Measurements from ENCODE around the gene RNF32.
"Not testable (repeated sequence)": the region's sequence is repeated elsewhere in the genome, so short reads cannot be mapped to it uniquely, and the experiment has no call there.

RNF32 gene

DNA sequence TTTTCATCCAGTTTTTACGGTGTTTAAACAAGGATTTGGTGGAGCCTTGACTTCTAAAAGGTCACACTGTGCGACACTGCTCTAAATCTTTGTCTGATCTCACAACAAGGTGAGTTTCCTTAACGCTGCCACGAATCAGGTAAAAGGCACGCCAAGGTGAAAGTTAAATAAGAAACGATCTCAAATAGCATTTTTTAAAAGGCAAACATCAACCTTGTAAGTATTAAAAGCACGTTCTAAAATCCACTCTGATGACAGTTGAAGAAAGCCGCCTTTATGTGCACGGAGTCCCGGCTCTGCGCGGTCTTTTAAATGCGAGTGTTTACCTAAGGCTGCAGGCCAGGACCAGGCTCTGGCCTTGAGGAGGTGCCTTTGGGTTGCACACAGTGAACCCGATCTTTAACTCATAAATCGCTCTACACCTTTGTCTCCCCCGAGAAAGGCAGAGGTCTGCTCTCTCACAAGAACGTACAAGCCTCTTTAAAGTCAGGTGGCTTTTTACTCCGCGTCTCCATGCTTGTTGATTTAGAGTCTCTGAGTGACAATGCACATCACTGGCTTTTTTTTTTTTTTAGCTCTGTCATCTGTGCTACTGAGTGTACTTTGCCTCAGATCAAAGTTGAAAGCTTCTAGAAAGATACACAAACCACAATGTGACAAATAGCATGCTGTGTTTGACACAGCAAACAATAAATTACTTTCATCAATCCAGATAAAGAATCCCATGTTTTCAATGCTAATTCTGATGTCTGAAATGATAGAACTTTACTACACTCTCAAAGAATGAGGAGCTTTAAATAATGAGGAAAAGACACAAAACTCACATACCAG, 25.9 kb upstream of the RNF32 start:
- DNase-seq (ENCODE audit: low spot score), result no peak

DNA sequence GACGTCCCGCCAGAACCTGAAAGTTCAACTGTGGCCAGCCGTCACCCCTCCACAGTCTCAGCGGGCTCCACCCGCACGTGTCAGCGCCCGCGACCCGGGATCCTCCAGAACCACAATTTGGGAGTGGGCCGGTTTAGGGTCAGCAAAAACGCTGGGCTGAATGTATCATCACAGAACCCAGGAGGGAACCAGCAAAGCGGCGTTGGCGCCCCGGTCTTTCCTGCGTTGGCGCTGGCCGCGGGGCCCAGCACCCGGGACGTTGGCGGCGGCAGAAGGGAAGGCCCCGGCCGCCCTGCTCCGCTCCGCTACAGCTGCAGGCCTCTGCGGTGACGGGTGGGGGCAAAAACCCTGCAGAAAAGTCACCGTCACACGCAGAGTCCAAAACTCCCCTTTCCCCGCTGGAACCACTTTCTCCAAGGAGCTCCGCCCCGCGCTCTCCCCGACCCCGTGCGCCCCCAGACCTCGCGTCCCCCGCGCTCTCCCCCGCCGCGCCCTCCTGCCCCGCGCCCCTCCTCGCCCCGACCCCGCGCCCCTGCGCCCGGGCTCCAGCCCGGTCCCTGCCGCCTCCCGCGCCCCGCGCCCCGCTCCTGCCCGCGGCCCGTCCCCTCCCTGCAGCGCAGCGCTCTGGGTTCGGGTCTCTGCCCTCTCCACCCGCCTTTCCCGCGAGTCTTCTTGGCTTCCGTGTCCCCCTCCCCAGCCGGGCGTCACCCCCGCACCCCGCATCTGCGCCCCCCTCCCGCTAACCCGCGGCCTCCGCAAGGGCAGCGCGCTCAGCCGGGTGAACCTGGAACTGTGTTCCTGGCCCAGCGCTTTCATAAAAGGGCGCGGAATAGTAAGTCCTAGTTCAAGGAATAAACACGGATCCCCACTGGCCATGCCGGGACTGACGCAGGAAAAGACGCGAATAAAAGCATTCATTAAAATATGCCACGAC, 24.0 kb upstream of the RNF32 start:
- DNase-seq (ENCODE audit: low spot score), result no peak

DNA sequence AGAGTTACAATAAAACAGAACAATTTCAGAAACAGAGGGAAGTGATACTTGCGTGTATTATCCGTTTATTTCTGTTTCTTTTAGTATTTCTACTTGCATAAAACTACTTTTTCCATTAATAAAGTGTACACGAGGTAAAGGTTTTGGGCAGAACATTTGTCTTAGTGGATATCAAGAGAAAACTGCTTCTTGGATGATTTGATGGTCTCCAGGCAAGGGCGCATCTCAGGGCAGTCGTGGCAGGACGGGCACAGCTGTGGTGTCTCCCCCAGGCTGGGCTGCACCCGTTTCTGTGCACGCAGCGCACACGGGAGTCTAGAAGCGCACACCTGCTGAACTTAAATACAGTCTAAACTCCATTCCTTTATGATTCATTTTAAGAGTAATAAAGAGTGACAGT, 23.4 kb upstream of the RNF32 start:
- no peak for DNase-seq (ENCODE audit: low spot score)

DNA sequence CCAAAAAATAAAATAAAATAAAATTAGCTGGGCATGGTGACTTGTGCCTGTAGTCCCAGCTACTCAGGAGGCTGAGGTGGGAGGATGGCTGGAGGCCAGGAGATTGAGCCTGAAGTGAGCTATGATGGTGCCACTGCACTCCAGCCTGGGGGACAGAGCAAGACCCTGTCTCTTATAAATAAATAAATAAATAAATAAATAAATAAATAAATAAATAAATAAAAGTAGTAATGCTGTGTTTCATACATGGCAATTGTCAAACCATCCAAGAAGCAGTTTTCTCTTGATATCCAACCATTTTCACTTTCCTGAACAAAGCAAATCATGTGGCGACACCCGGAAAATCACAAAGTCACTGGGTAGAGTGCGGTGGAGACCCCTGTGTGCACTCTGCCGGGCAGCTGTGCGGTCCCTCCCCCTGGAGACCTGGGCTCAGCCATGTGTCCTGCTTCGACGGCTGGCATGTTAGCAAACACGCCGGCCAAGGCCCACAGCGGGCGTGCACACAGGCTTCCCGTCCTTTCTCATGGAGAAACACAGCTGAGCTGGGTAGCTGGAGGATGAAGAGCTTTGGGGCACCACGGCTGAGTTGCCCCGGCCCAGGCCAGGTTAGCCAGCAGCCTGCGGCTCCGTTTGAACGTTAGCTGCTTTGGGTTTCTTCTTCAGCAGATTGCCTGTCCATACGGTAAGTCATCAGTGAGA, 22.3 kb upstream of the RNF32 start:
- DNase-seq (ENCODE audit: low spot score), result no peak

DNA sequence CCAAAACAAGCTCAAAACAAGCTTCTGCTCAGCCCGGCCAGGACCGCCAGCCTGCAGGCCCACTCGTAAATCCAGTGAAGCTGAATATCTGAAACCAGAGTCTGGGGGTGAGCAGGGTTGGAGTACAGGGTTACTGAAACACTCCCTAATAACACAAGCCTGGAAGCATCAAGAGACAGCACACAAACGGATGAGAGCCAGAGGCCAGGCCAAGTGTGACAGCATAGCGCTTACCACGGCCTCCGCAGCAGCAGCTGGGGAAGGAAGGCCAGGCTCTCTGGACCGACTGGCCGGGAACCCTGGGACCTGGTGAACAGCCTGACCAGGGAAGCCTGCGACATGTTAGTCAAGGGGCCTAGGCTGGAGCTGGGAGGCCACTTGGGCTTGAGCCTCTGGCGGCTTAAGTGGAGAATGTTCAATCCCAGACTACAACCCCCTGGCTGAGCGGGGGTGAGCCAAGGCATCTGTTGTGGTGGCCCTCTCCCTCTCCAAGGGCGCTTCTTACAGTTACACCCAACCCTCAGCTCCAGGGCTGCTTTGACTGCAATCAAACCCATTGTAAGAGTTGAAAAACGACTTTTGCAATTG, 21.7 kb upstream of the RNF32 start:
- DNase-seq (ENCODE audit: low spot score), result no peak

DNA sequence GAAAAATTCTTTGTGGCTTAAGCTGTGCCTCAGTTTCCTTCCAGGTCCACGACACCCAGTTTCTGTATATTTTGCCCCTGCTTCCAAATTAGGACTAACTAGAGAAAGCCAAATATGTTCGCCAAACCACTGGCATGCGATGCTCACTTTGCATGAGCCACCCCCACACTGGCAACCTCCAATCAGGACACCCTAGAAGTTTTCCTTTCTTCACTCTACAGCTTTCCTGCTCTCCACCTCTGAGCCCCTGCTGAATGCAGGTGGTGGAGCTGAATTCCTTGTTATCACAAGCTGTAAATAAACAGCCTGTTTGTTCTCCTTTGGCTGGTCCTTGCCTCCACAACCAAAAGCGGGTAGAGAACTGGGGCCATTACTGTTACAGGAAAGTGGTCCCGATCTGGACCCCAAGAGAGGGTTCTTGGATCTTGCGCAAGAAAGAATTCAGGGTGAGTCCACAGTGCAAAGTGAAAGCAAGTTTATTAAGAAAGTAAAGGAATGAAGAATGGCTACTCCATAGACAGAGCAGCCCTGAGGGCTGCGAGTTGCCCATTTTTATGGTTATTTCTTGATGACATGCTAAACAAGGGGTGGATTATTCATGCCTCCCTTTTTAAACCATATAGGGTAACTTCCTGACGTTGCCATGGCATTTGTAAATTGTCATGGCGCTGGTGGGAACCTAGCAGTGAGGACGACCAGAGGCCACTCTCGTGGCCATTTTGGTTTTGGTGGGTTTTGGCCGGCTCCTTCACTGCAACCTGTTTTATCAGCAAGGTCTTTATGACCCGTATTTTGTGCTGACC, 20.9 kb upstream of the RNF32 start:
- DNase-seq (ENCODE audit: low spot score), result not testable (repeated sequence)

DNA sequence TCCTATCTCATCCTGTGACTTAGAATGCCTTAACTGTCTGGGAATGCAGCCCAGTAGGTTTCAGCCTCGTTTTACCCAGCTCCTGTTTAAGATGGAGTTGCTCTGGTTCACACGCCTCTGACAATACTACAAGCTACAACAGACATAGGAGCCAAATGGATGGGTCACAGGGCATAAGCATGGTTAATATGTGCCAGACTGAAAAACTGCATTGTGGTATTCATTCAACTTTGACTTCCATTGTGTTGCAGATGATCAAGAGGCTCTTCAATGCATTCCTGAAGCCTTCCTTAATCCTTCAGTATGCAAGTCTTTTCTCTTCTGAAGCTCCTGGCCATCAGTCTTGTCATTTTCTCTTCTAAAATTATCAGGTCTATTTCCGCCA, 20.3 kb upstream of the RNF32 start:
- no peak for DNase-seq (ENCODE audit: low spot score)

DNA sequence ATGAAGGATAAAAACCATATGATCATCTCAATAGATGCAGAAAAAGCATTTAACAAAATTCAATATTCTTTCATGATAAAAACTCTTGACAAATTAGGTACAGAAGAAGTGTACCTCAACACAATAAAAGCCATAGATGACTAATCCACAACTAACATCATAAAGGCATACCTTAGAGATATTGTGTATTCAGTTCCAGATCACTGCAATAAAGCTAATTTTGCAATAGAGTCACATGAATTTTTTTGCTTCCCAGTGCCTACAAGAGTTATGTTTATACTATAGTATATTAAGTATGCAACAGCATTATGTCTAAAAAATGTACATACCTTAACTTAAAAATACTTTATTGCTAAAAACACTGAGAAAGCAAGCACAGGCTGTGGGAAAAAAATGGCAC, 18.9 kb upstream of the RNF32 start:
- no peak for DNase-seq (ENCODE audit: low spot score)

DNA sequence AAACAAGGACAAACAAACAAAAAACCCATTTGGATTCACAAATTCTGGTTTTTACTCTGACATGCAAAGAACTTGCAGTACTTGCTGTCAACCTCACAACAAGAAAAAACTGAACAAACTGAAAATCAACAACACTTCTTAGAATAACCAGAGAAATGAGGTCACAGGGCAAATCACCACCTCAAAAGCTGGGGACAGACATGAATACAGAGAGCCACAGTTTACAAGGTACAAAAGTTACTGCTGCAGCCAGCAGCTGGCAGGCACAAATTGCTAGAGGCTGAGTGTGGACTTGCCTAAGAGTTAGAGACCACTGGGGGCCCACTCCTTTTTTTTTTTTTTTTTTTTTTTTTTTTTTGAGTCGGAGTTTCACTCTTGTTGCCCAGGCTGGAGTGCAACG, 15.0 kb upstream of the RNF32 start:
- DNase-seq (ENCODE audit: low spot score), result no peak

DNA sequence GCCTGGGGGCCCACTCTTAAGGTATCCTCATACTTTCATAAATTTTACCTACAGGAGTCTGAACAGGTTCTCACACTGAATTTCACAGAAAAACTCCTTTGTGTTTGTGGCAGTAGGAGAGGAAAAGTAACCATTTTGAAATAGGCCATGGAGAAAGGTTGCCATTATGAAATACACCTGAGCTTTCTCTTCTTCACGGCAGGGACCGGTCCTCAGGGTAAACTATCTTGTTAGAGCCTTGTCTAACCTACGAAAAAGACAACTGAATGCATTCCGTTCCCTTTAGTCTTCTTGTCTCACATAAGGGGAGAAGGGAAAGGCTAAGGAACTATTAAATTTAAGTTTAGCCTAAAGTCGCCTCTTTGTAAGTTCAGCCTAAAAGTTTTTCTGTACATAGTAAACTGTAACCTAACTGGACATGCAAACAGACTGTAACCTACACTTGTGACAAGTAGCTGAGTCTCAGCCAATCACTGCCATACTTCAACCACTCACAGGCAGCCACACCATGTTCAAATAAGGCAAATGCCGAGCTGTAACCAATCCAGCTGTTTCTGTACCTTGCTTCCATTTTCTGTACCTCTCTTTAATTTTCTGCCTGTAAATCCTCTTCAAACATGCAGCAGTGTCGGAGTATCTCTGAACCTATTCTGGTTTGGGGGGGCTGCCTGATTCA, 14.2 kb upstream of the RNF32 start:
- DNase-seq (ENCODE audit: low spot score), result no peak

DNA sequence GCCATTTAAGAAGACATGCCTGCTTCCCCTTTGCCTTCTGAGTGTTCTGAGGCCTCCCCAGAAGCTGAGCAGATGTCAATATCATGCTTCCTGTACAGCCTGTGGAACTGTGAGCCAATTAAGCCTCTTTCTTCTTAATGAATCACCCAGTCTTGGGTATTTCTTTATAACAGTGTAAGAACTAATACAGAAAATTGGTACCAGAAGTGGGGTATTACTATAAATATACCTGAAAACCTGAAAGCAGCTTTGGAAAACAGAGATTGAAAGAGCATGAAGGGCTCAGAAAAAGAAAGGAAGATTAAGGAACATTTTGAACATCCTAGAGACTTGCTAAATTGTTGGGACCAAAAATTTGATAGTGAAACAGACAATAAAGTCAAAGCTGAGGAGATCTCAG, 12.0 kb upstream of the RNF32 start:
- no peak for DNase-seq (ENCODE audit: low spot score)

DNA sequence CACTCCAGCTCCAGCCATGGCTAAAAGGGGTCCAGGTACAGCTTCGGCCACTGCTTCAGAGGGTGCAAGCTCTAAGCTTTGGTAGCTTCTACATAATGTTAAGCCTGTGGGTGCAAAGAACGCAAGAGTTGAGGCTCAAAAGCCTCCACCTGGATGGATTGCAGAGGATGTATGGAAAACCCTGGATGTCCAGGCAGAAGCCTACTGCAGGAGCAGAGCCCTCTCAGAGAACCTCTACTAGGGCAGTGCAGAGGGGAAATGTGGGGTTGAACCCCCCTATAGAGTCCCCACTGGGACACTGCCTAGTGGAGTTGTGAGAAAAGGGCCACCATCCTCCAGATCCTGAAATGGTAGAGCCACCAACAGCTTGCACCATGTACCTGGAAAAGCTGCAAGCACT, 10.7 kb upstream of the RNF32 start:
- DNase-seq (ENCODE audit: low spot score), result no peak

DNA sequence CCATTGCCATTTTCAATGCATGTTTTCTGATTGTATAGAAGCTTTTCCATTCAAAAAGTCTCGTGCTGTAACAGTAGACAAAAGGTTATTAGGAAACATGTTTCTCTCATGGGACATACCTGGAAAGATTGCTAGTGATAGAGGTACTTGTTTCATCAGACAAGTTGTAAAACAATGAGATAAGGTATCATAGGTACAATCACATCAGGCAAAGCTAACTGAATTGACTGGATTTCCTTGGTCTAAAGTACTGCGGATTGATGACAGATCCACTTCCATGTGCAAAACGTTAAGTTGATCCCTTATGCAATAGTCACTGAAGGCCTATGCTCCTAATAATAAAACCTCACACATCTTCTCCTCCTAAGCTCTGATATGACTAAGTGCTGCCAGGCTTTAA, 6.5 kb upstream of the RNF32 start:
- DNase-seq (ENCODE audit: low spot score), result no peak

DNA sequence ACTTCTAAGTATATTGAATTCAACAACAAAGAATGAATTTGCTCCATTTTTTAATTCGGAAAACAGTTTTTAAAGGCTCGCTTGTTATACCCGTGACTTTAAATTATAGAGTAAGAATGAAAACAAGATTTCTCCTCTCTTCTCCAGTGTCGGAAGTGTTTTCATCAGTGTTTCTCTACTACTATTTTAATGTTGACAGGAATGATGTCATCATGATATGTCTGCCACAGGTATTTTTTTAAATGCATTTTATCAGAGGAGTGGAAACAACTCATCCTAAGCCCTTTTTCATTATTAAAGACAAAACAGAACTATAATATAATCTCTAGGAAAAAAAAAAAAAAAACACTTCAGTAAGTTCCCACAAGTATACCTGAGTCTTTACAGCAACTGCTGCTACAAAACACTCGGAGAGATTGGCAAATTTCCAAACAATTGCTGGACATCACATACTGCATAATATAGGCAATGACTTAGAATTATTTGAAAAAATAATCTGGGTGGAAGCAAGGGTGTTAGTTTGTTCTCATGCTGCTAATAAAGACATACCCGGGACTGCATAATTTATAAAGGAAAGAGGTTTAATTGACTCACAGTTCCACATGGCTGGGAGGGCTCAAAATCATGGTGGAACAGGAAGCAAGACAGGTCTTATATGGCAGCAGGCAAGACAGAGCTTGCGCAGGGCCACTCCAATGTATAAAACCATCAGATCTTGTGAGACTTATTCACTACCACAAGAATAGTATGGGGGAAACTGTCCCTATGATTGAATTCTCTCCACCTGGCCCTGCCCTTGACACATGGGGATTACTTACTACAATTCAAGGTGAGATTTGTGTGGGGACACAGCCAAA, 4.8 kb upstream of the RNF32 start:
- DNase-seq (ENCODE audit: low spot score), result no peak

DNA sequence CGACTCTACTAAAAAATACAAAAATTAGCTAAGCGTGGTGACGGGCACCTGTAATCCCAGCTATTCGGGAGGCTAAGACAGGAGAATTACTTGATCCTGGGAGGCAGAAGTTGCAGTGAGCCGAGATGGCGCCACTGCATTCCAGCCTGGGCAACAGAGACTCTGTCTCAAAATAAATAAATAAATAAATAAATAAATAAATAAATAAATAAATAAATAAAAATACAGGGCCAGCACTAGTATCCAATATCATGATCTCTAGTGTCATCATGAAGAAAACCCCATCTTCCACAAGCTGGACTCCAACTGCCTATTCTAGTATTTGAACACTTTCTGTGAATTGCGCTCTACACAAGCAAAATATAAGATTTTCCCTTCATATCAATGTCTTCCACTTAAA, 3.5 kb upstream of the RNF32 start:
- DNase-seq (ENCODE audit: low spot score), result not testable (repeated sequence)

DNA sequence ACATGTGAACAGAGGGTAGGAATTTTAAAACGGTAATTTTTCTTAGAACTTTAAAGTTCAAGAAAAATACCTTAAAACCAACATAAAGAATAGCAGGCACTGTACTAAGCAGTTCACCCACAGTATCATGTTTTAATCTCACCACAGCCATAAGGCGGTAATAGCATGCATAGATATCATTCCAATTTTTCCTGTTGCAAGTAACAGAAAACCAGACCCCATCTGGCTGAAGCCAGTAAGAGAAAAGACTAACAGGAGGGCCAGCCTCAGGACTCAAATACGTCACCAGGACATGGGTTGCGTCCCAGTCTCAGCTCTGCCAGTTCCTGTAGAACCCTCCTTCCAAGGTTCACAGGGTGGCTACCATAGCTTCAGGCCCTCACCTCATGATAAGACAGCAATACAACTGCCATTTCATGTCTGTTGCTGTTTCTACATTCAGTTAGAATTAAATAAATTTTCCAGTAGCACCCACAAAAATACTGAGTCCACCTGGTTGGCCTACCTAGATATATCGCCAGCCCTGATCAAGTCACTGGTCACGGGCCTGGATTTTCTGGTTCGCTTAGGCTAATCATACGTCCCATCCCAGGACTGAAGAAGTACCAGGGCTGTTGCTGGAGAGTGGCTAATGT, 2.0 kb upstream of the RNF32 start:
- DNase-seq (ENCODE audit: low spot score), result no peak

DNA sequence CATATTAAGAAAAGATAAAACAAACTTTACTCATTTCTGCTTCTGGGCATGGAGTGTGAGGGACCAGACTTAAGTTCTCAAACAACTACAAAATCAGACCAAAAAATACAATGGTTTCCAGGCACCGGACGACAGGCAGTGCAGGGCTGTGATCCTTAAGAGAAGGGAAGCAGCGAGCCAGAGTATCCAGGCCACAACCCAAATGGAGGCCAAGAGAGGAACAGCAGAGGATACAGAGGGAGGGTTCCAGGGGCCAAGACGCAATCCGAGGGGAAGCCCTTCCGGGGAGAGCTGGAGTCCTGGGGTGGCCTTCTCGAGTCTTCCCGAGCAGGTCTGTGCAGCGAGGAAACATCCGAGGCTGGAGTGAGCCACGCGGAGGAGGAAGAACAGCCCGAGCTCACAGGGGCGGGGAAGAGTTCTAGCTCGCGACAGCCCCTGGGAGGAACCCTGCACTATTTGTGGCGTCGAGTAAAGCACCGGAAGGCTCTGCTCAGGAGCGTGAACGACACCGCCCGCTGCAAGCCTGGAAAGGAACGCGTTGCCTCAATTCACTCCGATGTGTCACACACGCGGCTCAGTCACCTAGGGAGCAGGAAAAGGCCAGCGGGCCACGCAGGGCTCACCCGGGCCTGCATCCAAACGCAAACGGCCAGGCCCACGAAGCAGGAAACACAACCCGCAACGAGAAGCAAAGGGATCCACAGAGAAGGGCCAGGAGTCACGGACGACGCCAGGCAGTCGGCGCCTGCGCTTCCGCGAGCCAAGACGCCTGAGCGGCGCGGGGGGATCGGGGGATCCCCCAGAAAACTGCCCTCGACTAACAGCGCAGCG, 933 bp upstream of the RNF32 start:
- DNase-seq (ENCODE audit: low spot score), result peak; percentile 5

DNA sequence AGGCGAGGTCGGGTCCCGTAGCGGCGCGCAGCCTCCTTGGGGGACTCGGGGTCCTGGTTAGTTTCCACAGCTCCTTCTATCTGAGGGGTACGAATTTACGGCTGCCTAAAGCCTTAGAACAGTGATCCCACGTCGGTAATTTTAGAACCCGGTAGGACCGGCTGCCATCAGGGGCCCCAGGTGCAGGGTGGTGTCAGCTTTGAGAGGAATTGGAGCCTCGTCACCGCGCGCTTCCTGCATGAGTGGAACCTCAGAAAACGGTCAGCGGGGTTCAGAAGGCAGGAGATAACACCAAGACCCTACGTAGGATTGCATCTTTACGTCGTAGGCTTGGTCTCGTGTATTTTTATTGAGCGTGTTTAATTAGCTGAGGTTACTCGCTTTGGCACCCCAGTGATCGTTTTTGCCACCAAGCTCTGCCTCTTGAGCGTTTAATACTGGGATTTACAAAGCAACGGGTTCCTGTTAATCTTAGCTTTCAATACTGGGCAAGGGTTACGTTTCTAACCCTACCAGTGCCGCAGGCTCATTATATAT, 443 bp downstream of the RNF32 start:
- DNase-seq (ENCODE audit: low spot score), result peak; percentile 40
